H9 (cell line): Measurements from ENCODE around the gene NEUROG1. TPM values are rescaled to one million over a fixed set of nuclear protein-coding genes. Genes with fewer than 3 reads are reported as not detected.

Source experiments
- DNase-seq: peaks from one replicate; pipeline ENCODE4 v3.0.0-alpha.2; 2017
- H2AFZ ChIP-seq: one replicate; pipeline ENCODE4 v1.6.1; 2013; ENCODE audit warnings: mild to moderate bottlenecking, low read length, control low read depth, moderate library complexity
- H2AK5ac ChIP-seq: 2 replicates; pipeline ENCODE4 v1.6.1; 2013; ENCODE audit warnings: low read length, control low read depth, mixed read lengths; ENCODE audit not compliant: insufficient read length
- H2BK120ac ChIP-seq: one replicate; pipeline ENCODE4 v1.6.1; 2013; ENCODE audit warnings: low read depth, mild to moderate bottlenecking, low read length, control low read depth, inconsistent platforms; ENCODE audit not compliant: poor library complexity, severe bottlenecking
- H2BK12ac ChIP-seq: 2 replicates; pipeline ENCODE4 v1.6.1; 2013; ENCODE audit warnings: low read length, control low read depth, mixed read lengths, low read depth; ENCODE audit not compliant: insufficient read length
- H2BK15ac ChIP-seq: 2 replicates; pipeline ENCODE4 v1.6.1; 2013; ENCODE audit warnings: low read depth, low read length, control low read depth
- H2BK20ac ChIP-seq: one replicate; pipeline ENCODE4 v1.6.1; 2013; ENCODE audit warnings: low read depth, mild to moderate bottlenecking, low read length, control low read depth, inconsistent platforms; ENCODE audit not compliant: poor library complexity, severe bottlenecking
- H2BK5ac ChIP-seq: 2 replicates; pipeline ENCODE4 v1.6.1; 2013; ENCODE audit warnings: low read length, control low read depth, mixed read lengths; ENCODE audit not compliant: insufficient read length
- H3K14ac ChIP-seq: 2 replicates; pipeline ENCODE4 v1.6.1; 2013; ENCODE audit warnings: low read length, control low read depth; ENCODE audit not compliant: insufficient read depth
- H3K18ac ChIP-seq: 2 replicates; pipeline ENCODE4 v1.6.1; 2013; ENCODE audit warnings: low read depth, mild to moderate bottlenecking, mixed read lengths, low read length, control low read depth; ENCODE audit not compliant: insufficient read length
- H3K23ac ChIP-seq: 2 replicates; pipeline ENCODE4 v1.6.1; 2013; ENCODE audit warnings: low read length, control low read depth, mixed read lengths, low read depth; ENCODE audit not compliant: insufficient read length
- H3K23me2 ChIP-seq: 2 replicates; pipeline ENCODE4 v1.6.1; 2013; ENCODE audit warnings: low read depth, mild to moderate bottlenecking, mixed read lengths, low read length, control low read depth; ENCODE audit not compliant: insufficient read length, poor library complexity, severe bottlenecking
- H3K27ac ChIP-seq: 2 replicates; pipeline ENCODE4 v1.5.1; 2013; ENCODE audit warnings: low read length, control low read depth, mixed read lengths, low read depth; ENCODE audit not compliant: insufficient read length
- H3K27me3 ChIP-seq: 2 replicates; pipeline ENCODE4 v1.6.1; 2013; ENCODE audit warnings: low read length, control low read depth, inconsistent platforms; ENCODE audit not compliant: insufficient read depth
- H3K4ac ChIP-seq: 2 replicates; pipeline ENCODE4 v1.6.1; 2013; ENCODE audit warnings: low read depth, mild to moderate bottlenecking, control low read depth, inconsistent platforms, low read length, moderate library complexity
- H3K4me1 ChIP-seq: 2 replicates; pipeline ENCODE4 v1.6.1; 2013; ENCODE audit warnings: low read length, control low read depth, inconsistent platforms; ENCODE audit not compliant: insufficient read depth
- H3K4me2 ChIP-seq: 2 replicates; pipeline ENCODE4 v1.6.1; 2013; ENCODE audit warnings: low read length, control low read depth, mixed read lengths; ENCODE audit not compliant: insufficient read length, insufficient read depth
- H3K56ac ChIP-seq: 2 replicates; pipeline ENCODE4 v1.6.1; 2013; ENCODE audit warnings: low read depth, mild to moderate bottlenecking, mixed read lengths, low read length, control low read depth; ENCODE audit not compliant: insufficient read length
- H3K79me1 ChIP-seq: 2 replicates; pipeline ENCODE4 v1.6.1; 2013; ENCODE audit warnings: low read depth, mild to moderate bottlenecking, moderate library complexity, low read length, control low read depth, inconsistent platforms; ENCODE audit not compliant: insufficient read depth, poor library complexity, severe bottlenecking
- H3K79me2 ChIP-seq: 2 replicates; pipeline ENCODE4 v1.6.1; 2013; ENCODE audit warnings: low read length, control low read depth, inconsistent platforms; ENCODE audit not compliant: insufficient read depth
- H3K9ac ChIP-seq: 2 replicates; pipeline ENCODE4 v1.6.1; 2013; ENCODE audit warnings: low read length, control low read depth, mixed read lengths; ENCODE audit not compliant: insufficient read length; ENCODE audit errors: extremely low read depth
- H3K9me3 ChIP-seq: one replicate; pipeline ENCODE4 v1.6.1; 2013; ENCODE audit warnings: low read depth, low read length, inconsistent platforms; ENCODE audit not compliant: control insufficient read depth
- H3T11ph ChIP-seq: one replicate; pipeline ENCODE4 v1.6.1; 2013; ENCODE audit warnings: mild to moderate bottlenecking, low read length, control low read depth, inconsistent platforms
- H4K20me1 ChIP-seq: one replicate; pipeline ENCODE4 v1.6.1; 2013; ENCODE audit not compliant: control insufficient read depth, insufficient read length, insufficient read depth
- H4K5ac ChIP-seq: 2 replicates; pipeline ENCODE4 v1.6.1; 2013; ENCODE audit warnings: low read depth, mild to moderate bottlenecking, mixed read lengths, low read length, control low read depth; ENCODE audit not compliant: insufficient read length
- H4K8ac ChIP-seq: replicated peaks from 2 replicates; pipeline ENCODE4 v1.6.1; 2013; ENCODE audit warnings: low read length, control low read depth, mixed read lengths, low read depth; ENCODE audit not compliant: insufficient read length
- H4K91ac ChIP-seq: 2 replicates; pipeline ENCODE4 v1.6.1; 2013; ENCODE audit warnings: low read depth, mild to moderate bottlenecking, moderate library complexity, mixed read lengths, low read length, control low read depth; ENCODE audit not compliant: insufficient read length
- H3K27ac Mint-ChIP-seq, 3 experiments: 2 replicates in 2 of 3; 3 replicates in 1 of 3; pipeline ENCODE4 v1.8.0; 2020 to 2021; ENCODE audit warnings: mixed read lengths in 3 of 3, mild to moderate bottlenecking in 1 of 3, moderate library complexity in 1 of 3
- H3K27me3 Mint-ChIP-seq: 2 replicates; pipeline ENCODE4 v1.8.0; 2021; ENCODE audit warnings: low read depth, mild to moderate bottlenecking, moderate library complexity, mixed read lengths
- H3K36me3 Mint-ChIP-seq, 3 experiments: 2 replicates in 2 of 3; 3 replicates in 1 of 3; pipeline ENCODE4 v1.8.0; 2020 to 2021; ENCODE audit warnings: low read depth in 3 of 3, mixed read lengths in 3 of 3; ENCODE audit not compliant: insufficient read depth in 1 of 3
- H3K4me1 Mint-ChIP-seq, 2 experiments: 2 replicates each; pipeline ENCODE4 v1.8.0; 2020; ENCODE audit warnings: mixed read lengths in 2 of 2
- H3K4me3 Mint-ChIP-seq, 2 experiments: 2 replicates in 1 of 2; 3 replicates in 1 of 2; pipeline ENCODE4 v1.8.0; 2020 to 2021; ENCODE audit warnings: mild to moderate bottlenecking in 2 of 2, mixed read lengths in 2 of 2, moderate library complexity in 1 of 2
- H3K9me3 Mint-ChIP-seq, 2 experiments: 2 replicates in 1 of 2; 3 replicates in 1 of 2; pipeline ENCODE4 v1.8.0; 2020; ENCODE audit warnings: mild to moderate bottlenecking in 2 of 2, mixed read lengths in 2 of 2, moderate library complexity in 1 of 2
- CTCF ChIP-seq: fragments of 200-600 bp; sonication (generic); conservative IDR thresholded peaks from 3 replicates; pipeline ENCODE4 v1.8.0; 2021; ENCODE audit warnings: antibody characterized with exemption, mild to moderate bottlenecking
- WGBS: extraction: QIAGEN DNeasy Blood & Tissue Kit; methylation state at CpG from one replicate; pipeline ENCODE4 v1.1.7; 2013; ENCODE audit warnings: missing lambda C conversion rate, low lambda C conversion rate, mixed read lengths; ENCODE audit not compliant: insufficient read length; ENCODE audit errors: extremely low coverage; 5-methylcytosine and 5-hydroxymethylcytosine counted together
- total RNA-seq: library from RNA; stranded (reverse); gene quantifications from 2 replicates; pipeline ENCODE4 v1.2.1, GENCODE V29; 2021

Gene NEUROG1
- total RNA-seq, 1 experiment from 2014 or later: not detected

GRCh38 chr5:135511761-135512575, 23.8 kb downstream of the NEUROG1 start:
- Histone ChIP-seq H2AK5ac (no peak overlapping the region), H3K27ac (no peak overlapping the region), H3K23ac (no peak overlapping the region), H4K8ac (no peak overlapping the region), H4K20me1 (peaks cover 4% of the 10 kb centered on the region), H3K14ac (no peak overlapping the region), H3K79me1 (no peaks in the 10 kb centered on the region), H2BK20ac (no peak overlapping the region), H2BK5ac (no peak overlapping the region), H3K4me1 (no peaks in the 10 kb centered on the region), H3K4me2 (no peak overlapping the region), H3K4ac (no peak overlapping the region), H2AFZ (no peak overlapping the region), H3K18ac (no peak overlapping the region), H3K9me3 (no peaks in the 10 kb centered on the region), H4K91ac (no peak overlapping the region), H4K5ac (no peak overlapping the region), H3K27me3 (peaks cover 21% of the 10 kb centered on the region; the same call in 1 of the 2 replicates), H3K23me2 (no peaks in the 10 kb centered on the region), H2BK120ac (no peak overlapping the region), H3K79me2 (peaks cover 2% of the 10 kb centered on the region; the same call in 1 of the 2 replicates), H3T11ph (no peak overlapping the region), H2BK15ac (no peak overlapping the region), H2BK12ac (no peak overlapping the region), H3K9ac (no peak overlapping the region), H3K56ac (no peak overlapping the region)
- no CpG with 5 or more reads among the region's 1 CpG for WGBS
- Mint-ChIP-seq H3K27me3 (peaks cover 95% of the 10 kb centered on the region), H3K36me3 (no peaks in the 10 kb centered on the region), H3K4me3 (no peak overlapping the region), H3K4me1 (peaks cover 7 to 13% of the 10 kb centered on the region in 2 experiments), H3K9me3 (no peaks in the 10 kb centered on the region), H3K27ac (no peak overlapping the region)
- no peak for TF ChIP-seq CTCF
- no peak for DNase-seq
